ENCODE data around the gene ZC3H12A.

Gene ZC3H12A

GRCh38 chr1:37465593-37466517 lies 8.5 kb upstream of the ZC3H12A start:
- DNase-seq (ENCODE audit: insufficient read length, low spot score): no peak
- FAIRE-seq: no peak
- TF ChIP-seq CTCF (IDR thresholded peaks at IDR 0.05; ENCODE audit: insufficient read depth, missing control alignments): no peak

- FAIRE-seq (no peak), DNase-seq (ENCODE audit: insufficient read length, low spot score) (no peak)
- no peak for TF ChIP-seq CTCF (IDR thresholded peaks at IDR 0.05; ENCODE audit: insufficient read depth, missing control alignments)
These were observed 6.3 kb upstream of the ZC3H12A start for GRCh38 chr1:37468037-37468436.

GRCh38 chr1:37469386-37469785 lies 5.0 kb upstream of the ZC3H12A start:
- TF ChIP-seq CTCF (IDR thresholded peaks at IDR 0.05; ENCODE audit: insufficient read depth, missing control alignments): no peak
- FAIRE-seq: no peak

GRCh38 chr1:37471345-37472231 lies 2.8 kb upstream of the ZC3H12A start:
- no peak for TF ChIP-seq CTCF (IDR thresholded peaks at IDR 0.05; ENCODE audit: insufficient read depth, missing control alignments)
- FAIRE-seq (no peak), DNase-seq (ENCODE audit: insufficient read length, low spot score) (no peak)

More at GRCh38 chr1:37469386-37469785, 5.0 kb upstream of the ZC3H12A start:
- no peak for DNase-seq (ENCODE audit: insufficient read length, low spot score)

- no peak for TF ChIP-seq CTCF (IDR thresholded peaks at IDR 0.05; ENCODE audit: insufficient read depth, missing control alignments)
- DNase-seq (ENCODE audit: insufficient read length, low spot score) (no peak), FAIRE-seq (no peak)
These were observed 2.1 kb upstream of the ZC3H12A start for GRCh38 chr1:37472281-37472680.

GRCh38 chr1:37472994-37473393 lies 1.4 kb upstream of the ZC3H12A start:
- FAIRE-seq: no peak
- TF ChIP-seq CTCF (IDR thresholded peaks at IDR 0.05; ENCODE audit: insufficient read depth, missing control alignments): no peak
- DNase-seq (ENCODE audit: insufficient read length, low spot score): no peak
